Left renal cortex interstitium (tissue), 4 donors: ENCODE data around the gene PPP6R2. TPM values are rescaled to one million over a fixed set of nuclear protein-coding genes. Genes with fewer than 3 reads are reported as not detected.

Experiments used
- DNase-seq, 4 donors: peaks; one replicate each; pipeline ENCODE4 v3.0.0-alpha.2; 2013; ENCODE audit warnings: low read depth in 4 of 4, low spot score in 2 of 4, missing footprints in 1 of 4
- polyA plus RNA-seq, 4 donors: library from polyadenylated mRNA; unstranded; fragments of 120-200 nt; gene quantifications; one replicate each; pipeline ENCODE4 v1.2.1, GENCODE V29; 2013; ENCODE audit not compliant: insufficient read length in 4 of 4

The PPP6R2 gene
- polyA plus RNA-seq, 4 donors: 33.0 to 61.1 (median 46.3) TPM

DNA sequence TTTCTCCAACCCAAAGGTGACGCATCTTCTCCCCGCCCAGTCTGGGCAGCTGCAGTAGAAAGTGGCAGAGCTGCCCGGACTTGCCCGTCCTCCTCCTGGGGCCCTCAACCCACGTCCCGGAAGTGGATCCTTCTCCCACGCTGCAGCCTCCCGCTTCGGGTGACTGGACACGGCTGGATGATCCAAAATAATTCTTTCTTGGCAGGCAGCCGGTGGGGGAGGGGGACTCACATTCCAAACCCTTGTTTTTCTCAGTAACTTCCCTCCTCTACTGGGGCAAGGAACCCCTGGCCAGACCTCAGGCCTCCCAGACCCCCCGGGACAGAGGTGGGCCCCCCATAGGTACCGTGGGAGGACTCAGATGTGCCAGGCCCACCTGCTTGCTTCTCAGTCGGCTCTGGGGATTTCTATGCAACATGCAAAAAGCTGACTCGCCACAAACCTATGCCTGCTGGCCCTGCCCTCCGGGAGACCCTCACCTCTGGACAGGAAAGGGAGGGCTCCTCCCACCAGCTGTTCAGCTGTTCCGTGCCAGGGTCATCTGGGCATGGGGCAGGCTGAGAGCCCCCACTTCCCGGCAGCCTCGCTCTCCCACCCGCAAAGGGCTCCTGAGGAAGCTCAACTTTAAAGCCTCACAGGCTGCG lies 37.1 kb upstream of the PPP6R2 start:
- DNase-seq: peak; percentile 63 to 89 (median 80)

DNA sequence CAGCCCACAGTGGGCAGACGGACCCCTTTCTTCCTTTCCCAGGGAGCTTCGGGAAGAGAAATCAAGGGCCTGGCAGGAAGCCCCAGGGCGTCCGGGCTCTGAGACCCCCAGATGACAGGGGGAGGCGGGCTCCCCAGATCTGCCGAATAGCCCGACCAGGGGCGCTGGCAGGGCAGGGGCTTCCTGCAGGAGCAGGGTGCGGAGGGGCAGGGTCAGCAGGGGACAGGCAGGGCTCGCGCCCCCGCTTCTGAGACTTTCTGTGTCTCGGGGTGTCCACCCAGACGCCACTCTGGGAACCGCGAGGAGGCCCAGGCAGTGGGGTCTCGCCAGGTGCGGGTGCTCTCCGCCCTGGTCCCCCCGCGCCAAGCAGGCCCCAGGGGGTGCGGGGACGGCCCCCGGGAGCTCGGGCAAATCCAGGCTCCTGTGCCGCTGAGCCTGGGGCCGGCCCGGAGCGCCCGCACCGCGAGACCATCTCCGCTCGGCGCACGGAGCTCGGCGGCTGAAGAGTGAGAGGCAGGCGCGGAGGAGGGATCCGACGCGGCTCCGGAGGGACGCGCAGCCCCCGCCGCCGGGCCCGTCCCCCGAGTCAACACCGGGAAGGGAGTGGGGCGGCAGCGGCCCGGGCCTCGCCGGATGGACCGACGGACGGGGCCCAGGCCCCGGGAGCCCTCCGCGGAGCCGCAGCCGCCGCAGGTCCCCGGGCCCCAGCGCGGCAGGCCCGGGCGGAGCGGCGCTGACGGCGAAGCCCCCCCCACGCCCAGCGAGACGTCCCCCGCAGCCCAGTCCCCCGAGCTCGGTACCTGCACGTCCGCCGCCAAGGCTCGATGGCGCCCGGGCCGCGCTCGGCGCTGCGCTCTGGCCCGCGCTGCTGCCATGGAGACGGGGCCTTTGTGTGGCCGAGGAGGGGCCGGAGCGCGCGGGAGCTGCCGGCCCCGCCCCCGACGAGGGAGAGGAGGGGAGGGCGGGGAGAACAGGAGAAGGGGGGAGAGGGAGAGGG lies 36.1 kb upstream of the PPP6R2 start, which contains the start of gene PLXNB2:
Gene PLXNB2, minus strand, starts transcription at position 894 of the 997 bp plus-strand sequence. CDS start 17,062 bp downstream, outside the sequence.
- DNase-seq: peak in 1 of 4 donors; percentile 77

DNA sequence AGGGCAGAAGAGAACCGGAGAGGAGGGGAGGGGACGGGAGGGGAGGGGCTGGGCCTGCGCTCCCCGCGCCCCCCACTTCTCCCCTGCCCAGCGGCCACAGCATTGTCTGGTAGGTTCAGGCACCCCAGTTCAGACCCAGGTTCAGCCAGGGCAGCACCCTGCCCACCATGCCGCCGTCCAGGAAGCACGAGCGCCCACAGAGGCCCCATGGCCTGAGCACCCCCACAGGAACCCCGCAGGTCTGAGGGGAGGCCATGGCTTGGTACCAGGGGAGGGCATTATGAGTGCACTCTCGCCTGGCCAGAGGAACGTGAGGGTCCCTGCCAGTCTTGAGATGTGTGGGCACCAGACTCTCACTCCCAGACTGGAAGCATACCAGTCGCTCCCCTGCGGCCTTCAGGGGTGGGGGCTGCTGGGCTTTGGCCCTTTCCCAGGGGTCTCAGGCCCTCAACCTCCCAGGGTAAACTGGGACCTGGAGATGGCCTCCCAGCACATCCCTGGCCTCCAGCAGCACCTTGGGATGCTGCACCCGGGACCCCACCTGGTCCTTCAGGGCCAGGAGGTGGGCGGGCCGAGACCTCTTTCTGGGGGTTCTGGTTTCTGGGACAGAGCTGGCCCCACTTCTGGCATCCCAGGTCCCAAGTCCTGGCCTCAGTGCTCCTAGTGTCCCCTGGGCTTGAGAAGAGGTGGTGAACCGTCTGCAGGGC lies 35.1 kb upstream of the PPP6R2 start:
- DNase-seq: no peak

DNA sequence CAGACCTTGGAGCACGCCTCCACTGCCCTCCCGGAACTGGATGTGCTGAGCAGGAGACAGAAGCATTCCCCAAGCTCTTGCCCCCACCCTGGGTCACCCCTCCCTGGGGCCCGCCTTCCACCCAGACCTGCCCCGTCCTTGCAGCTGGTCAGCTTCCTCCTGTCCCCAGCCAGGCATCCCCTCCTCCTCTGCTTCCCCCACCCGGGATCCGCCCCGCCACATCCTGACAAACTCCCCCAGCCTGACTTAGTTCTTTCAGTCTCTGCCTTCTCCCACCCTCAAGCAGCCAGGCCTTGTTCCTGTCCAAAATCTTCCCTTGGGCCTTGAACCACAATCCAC lies 34.6 kb upstream of the PPP6R2 start:
- no peak for DNase-seq

DNA sequence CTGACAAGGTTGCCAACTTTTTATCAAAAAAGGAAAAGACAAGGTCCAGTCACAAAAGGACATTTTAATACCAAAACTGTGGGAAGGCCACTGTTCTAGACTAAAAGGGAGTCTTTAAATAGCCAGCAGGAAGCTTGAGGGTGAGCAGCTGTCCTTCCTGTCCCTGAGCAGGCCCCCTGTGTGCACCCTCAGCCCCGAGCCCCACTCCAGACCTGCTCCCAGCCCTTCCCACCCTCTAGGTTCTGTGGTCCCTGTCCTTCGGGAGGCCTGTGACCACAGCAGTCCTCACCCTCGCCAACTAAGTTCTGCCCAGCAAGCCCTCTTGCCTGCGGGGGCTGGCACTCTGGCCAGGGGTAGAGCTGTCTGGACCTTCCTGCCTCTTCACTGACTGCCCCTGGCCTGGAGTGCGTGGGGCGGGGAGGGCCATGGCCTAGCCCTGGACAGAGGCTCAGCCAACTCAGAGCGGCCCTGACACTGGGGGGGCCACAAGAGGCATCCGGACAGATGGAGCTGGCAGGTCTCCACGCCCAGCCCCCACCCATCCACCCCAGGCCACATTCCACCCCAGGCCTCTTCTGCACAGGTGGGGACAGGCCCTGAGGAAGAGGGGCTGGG lies 34.0 kb upstream of the PPP6R2 start:
- DNase-seq: no peak

DNA sequence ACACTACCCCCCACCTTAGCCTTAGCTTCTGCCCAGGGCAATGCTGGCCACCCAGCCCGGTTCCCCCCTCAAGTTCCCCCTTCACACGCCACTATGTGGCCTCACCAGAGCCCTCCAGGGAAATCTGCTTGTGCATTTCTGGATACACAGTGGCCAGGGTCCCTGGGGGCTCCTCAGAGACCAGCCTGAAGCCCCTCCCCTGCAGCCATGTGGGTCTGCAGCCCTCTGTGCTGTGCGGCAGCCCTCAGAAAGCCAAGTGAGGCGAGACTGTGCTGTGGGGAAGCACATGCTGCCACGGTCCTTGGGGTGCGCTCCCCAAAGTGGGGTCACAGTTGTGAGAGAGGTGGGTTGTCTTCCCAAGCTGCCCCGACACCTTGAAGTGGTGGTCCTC lies 33.5 kb upstream of the PPP6R2 start:
- no peak for DNase-seq

DNA sequence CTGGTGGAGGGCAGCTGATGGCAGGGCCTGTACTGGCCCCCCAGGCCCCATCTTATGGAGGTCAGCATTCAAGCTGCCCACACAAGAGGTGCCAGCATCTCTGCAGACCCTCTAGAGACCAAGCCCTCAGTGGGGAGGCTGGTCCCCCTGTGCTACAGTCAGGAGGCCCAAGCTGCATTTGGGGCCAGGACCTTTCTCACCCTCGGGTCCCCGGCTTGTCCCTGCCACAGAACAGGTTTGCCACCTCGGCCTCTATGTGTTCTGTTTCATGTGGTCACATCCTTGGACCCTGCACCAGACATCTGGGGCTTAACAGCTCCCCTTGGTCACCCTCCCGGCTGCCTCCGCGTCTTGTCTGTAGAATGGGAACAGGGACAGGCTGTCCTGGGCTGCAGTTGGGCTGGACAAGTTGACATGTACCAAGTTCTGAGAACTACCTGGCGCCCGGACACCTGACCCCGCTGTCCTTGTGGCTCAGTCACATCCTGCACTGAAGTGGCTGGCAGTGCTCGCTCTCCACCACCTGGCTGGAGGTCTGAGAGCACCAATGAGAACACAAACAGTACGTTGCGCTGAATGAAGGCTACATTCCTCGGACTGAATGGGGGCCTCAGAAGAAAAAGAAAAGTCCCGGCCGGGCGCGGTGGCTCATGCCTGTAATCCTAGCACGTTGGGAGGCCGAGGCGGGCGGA lies 33.0 kb upstream of the PPP6R2 start:
- DNase-seq: no peak

DNA sequence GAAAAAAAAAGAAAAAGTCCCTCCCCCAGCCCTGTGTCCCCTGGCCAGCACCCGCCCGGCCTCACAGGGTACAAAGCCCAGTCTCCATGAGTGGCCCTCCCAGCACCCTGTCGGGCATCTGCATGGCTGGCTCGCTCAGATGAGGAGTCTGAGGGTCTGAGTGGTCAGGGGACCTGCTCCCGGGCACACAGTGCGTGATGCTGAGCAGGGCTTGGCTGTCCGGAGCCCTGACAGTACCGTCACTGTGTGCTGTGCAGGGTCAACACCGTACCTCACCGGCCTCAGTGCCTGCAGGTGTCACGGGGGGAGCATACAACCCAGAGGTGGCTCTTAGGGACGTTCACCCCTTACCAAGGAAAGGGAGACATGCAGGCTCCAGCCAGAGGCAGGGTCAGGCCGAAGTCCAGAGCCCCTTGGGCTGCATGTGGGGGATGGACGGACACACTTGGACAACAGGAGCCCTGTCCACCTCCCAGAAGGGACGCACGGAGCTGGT lies 32.1 kb upstream of the PPP6R2 start:
- DNase-seq: no peak

DNA sequence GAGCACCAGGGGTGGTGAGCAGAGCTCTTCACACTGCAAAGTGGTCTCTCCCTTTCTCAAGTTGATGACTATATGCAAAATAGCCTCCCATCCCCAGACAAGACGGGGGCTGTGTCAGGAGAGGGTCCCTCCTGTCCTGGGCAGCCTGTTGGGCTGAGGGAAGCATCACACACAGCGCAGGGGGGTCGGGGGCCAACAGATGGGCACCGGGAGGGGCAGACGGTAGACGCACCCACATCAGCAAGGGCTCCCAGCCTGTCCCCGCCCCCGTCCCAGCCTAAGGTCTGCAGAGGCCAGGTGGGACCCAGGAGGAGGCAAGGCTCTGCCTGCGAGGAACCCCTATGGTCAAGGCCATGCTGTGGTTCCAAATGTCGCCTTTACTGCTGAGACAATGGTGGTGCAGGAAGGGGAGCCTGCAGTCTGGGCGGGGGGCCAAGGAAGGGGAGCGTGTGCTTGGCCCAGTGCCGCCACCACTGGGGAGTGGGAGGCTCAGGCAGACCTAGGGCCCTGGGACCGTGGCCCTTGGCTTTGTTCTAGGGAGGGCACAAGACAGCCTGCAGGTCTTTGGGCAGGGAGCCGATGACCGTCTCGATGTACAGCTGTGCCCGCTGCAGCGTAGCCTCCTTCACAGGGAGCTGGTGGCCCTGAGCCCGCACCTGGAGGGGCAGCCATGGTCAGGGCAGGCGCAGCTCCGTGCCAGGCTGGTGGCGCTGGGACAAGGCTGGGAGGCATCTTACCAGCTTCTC lies 31.3 kb upstream of the PPP6R2 start:
- no peak for DNase-seq

DNA sequence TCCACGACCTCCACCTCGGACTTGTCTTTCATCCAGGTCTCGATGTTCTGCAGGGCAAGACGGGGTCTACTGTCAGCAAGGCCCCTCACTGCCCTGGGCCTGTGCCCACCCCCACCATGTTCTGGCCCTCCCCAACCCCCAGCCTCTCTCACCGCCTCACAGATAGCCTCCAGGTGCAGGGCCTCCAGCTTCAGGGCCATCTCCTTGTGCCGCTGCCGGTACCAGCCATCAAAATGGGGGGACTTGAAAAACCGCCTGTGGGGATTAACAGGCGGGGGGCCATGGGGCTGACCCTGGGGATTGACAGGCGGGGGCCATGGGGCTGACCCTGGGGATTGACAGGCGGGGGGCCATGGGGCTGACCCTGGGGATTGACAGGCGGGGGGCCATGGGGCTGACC lies 30.8 kb upstream of the PPP6R2 start:
- DNase-seq: no peak

DNA sequence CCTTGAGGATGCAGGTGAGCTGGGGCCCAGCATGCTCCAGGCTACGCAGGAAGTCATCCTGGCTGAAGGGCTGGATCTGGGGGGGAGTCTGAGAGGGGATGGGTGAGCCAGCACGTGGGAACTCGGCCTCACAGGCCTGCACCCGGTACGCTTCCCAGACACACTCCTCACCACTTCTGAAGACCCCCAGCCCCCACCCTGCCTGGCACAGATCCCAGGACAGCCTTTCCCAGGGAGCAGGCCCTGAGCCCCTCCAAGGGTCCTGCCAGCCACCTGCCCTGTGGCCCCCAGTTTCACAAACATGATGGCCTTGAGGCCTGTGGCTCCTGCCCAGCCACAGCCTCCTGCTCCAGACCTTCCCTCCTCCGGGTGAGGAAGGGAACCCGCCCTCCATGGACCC lies 30.1 kb upstream of the PPP6R2 start:
- DNase-seq: no peak

DNA sequence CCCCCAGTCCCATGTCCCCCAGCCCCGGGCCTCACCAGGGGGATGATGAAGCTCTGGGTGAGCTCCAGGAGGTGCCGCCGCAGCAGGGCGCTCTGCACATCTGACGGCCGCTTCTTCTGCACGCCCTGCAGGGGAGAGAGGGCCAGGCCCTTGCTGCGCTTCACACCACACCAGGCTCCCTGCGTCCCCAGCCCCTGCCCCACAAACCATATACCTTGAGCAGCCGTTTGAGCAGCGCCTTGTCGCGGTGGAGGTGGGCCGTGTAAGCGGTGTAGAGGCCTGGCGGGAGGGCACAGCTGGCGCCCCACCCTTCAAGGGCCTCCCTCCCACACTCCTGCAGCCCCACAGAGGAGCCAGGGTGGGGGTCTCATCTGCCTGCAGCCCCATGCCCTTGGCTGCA lies 29.5 kb upstream of the PPP6R2 start:
- no peak for DNase-seq

DNA sequence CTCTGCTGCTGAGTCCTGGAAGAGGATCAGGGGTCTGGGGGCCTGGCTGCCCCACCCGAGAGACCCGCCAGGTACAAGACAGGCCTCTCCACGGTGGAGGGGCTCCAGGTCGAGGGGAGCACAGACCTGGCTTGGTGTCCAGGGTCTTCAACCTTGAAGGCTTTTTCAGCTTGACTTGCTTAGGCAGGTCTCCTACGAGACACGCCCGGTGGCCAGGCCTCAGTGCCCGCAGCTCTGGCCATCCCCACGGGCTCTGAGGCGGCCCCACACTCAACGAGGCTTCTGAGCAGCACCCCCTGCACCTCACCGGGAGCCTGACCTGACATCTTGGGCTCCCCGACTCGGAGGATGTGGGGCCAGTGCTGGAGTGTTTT lies 29.1 kb upstream of the PPP6R2 start:
- no peak for DNase-seq

DNA sequence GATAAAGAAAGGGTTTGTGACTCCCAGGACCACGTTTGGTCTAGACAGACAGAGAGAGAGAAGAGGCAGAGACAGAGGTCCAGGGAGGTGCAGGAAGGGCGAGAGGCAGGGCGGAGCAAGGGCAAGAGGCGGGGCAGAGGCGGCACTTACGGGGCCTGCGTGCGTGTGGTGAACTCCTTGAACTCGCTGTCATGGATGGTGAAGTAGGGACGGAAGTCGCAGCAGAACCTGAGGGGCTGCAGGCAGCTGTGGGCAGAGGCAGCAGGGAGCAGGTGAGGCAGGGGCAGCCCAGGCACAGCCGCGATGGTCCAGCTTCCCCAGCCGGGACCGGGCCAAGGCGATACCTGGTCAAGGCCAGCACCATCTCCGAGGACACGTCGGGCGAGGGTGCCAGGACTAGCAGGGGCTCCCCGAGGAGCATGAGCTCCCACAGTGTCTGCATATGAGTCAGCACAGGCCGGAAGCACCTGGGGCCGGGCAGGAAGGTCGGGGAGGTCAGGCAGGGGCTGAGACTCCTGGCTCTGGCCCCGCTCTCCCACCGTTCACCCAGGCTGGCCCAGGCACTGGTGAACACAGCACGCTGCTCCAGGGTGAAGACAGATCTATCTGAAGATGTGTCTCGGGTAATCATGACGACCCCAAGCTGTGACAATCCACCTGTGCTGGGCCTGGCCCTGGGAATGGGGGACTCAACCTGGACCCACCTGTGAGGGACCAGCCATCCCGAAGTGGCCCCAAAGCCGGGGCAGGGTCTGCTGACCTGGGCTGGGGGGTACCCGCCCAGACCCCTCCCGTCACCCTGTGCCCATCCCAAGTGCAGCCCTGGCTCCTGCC lies 28.5 kb upstream of the PPP6R2 start:
- DNase-seq: no peak

DNA sequence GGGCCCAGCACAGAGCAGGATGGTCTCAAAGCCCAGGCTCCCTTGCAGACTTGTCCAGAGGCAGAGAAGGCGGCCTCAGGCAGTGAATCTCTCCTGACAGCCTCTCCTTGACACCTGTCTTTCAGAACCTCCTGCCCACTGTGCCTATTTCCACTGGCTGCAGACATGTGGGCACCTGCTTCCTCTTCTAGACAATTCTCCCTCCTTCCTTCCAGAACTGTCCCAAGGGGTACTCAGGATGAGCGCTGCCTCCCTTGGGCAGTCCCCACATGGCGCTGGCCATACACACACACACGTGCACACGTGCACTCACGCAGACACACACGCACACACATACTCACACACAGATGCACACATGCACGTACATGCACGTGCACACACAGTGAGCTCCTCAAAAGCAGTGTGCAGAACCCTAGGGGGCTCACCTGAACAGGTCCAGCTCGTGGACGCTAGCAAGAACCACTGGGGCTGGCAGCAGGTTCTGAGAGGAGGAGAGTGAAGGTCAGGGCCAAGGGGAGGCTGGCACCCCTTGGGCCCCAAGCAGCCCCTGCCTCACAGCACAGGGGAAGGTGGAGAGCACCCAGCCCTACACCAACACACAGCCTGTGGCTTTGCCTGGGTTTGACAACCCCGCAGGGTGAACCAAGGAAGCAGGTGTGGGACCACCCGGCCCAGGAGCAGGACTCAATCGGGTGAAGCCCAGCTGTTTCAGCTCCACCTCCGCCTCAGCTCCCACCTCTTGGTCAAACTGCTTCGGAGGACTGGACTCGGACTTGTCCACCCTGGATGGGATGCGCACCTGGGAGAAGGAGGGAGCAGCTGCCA lies 27.6 kb upstream of the PPP6R2 start:
- DNase-seq: no peak

DNA sequence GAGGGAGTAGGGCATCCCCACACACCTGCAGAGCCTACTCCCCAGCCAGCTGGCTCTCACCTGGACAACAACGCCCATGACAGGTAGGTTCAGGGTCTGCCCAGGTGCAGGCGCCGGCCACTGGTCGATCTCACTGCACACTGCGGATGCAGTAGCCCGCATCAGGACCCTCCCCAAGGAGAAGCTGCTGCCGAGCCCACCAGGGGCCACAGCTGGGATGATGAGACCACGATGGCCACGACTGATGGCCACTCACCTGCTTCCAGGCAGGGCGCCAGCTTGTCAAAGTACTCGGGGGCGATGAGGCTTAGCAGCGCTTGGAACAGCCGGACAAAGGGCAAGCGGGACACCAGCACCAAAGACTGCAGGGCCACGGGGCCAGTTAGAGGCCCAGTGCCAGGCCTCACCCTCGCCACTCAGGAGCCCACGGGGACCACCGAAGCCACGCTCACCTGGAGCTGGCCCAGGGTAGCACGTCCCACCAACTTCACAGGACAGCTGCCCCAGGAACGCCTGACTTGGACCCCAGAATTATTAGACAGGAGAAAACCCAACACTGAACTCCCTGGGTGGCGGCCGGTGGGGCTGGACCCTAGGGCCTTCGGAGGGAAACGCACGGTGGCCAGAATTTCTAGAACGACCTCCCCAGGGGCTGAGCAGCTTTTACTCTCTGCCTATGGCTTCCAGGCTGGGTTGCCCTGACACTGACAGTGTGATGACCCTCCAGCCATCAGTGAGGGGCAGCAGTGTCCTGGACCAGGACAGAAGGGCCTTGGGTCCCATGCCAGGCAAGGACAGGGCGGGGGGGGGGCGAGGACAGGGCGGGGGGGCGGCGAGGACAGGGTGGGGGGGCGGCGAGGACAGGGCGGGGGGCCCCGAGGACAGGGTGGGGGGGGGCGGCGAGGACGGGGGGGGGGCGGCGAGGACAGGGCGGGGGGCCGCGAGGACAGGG lies 26.7 kb upstream of the PPP6R2 start:
- no peak for DNase-seq

DNA sequence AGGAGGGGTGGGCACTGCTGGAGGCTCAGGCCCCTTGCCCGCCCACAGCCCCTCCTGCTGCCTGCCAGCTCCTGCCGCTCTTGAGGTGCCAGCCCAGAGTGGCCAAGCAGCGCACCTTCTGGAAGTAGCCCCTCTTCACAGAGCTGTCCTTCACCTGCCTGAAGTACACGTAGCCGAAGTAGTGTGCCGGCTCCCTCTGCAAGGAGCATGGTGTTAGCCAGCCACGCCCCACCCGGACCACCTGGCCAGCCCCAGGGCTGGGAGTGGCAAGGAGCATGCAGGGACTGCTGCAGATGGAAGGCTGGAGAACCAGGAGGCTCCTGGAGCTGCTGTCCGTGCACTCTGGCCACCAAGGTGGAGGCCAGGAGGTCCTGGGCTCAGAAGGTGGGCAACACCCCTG lies 25.9 kb upstream of the PPP6R2 start:
- DNase-seq: no peak
